Suppressor macrophage (primary cell): Measurements from ENCODE around the gene ALX4.

Source experiments
- DNase-seq, 4 experiments: peaks; one replicate each; pipeline ENCODE4 v3.0.0-alpha.2; 2020 to 2022

The ALX4 gene

GRCh38 chr11:44300844-44301563 lies 8.9 kb downstream of the ALX4 start:
- DNase-seq, result peak in 1 of 4 experiments; percentile 27

- no peak for DNase-seq
Measured at GRCh38 chr11:44298862-44299261, 11.1 kb downstream of the ALX4 start.

- no peak for DNase-seq
Measured at GRCh38 chr11:44290208-44290607, 19.7 kb downstream of the ALX4 start.

GRCh38 chr11:44288133-44288526 lies 21.8 kb downstream of the ALX4 start:
- DNase-seq, result no peak

- DNase-seq, result no peak
Measured at GRCh38 chr11:44286911-44287310, 23.0 kb downstream of the ALX4 start.

- peak; percentile 71 to 80 (median 74) for DNase-seq
Measured at GRCh38 chr11:44286268-44286880, 23.6 kb downstream of the ALX4 start.

GRCh38 chr11:44285756-44286155 lies 24.2 kb downstream of the ALX4 start:
- DNase-seq, result no peak

- no peak for DNase-seq
Measured at GRCh38 chr11:44282620-44283019, 27.3 kb downstream of the ALX4 start.

- DNase-seq, result no peak
Measured at GRCh38 chr11:44281151-44281550, 28.8 kb downstream of the ALX4 start.

- DNase-seq, result no peak
Measured at GRCh38 chr11:44280257-44280656, 29.7 kb downstream of the ALX4 start.

- DNase-seq, result no peak
Measured at GRCh38 chr11:44279483-44279882, 30.5 kb downstream of the ALX4 start.

GRCh38 chr11:44277196-44278090 lies 32.5 kb downstream of the ALX4 start:
- DNase-seq, result no peak

- DNase-seq, result no peak
Measured at GRCh38 chr11:44275961-44276550, 33.9 kb downstream of the ALX4 start.

- DNase-seq, result no peak
Measured at GRCh38 chr11:44275241-44275640, 34.7 kb downstream of the ALX4 start.

GRCh38 chr11:44274404-44274803 lies 35.5 kb downstream of the ALX4 start:
- DNase-seq, result no peak

- DNase-seq, result no peak
Measured at GRCh38 chr11:44271286-44271685, 38.7 kb downstream of the ALX4 start.

GRCh38 chr11:44270403-44271273 lies 39.3 kb downstream of the ALX4 start:
- DNase-seq, result no peak

GRCh38 chr11:44269369-44270351 lies 40.3 kb downstream of the ALX4 start:
- DNase-seq, result no peak

GRCh38 chr11:44268614-44269080 lies 41.3 kb downstream of the ALX4 start:
- no peak for DNase-seq

GRCh38 chr11:44267750-44268613 lies 42.0 kb downstream of the ALX4 start:
- DNase-seq, result no peak
